Fibroblast of skin of left biceps (primary cell): ENCODE data around the gene TUBB4A.
A peak's percentile ranks its signal among the peaks of the same experiment; 100 is the strongest.
"Not testable (repeated sequence)": the region's sequence is repeated elsewhere in the genome, so short reads cannot be mapped to it uniquely, and the experiment has no call there.

Experiments used
- DNase-seq, 2 experiments: peaks; one replicate each; pipeline ENCODE4 v3.0.0-alpha.2; 2013; ENCODE audit warnings: low read depth in 2 of 2

TUBB4A gene

GRCh38 chr19:6524311-6524710, 22.2 kb upstream of the TUBB4A start:
- DNase-seq = no peak

GRCh38 chr19:6522712-6523111, 20.6 kb upstream of the TUBB4A start:
- DNase-seq = no peak

- no peak for DNase-seq
Observed at GRCh38 chr19:6521718-6522646, 19.9 kb upstream of the TUBB4A start.

- DNase-seq = peak; percentile 54 to 57
Observed at GRCh38 chr19:6519289-6519688, 17.2 kb upstream of the TUBB4A start.

- DNase-seq = no peak
Observed at GRCh38 chr19:6518145-6518911, 16.2 kb upstream of the TUBB4A start.

GRCh38 chr19:6516659-6517291, 14.7 kb upstream of the TUBB4A start:
- DNase-seq = peak; percentile 51 to 59

- DNase-seq = peak; percentile 73 to 77
Observed at GRCh38 chr19:6516018-6516658, 14.0 kb upstream of the TUBB4A start.

GRCh38 chr19:6514926-6515544, 12.9 kb upstream of the TUBB4A start:
- DNase-seq = no peak

GRCh38 chr19:6514089-6514488, 12.0 kb upstream of the TUBB4A start:
- no peak for DNase-seq

- no peak for DNase-seq
Observed at GRCh38 chr19:6510618-6511017, 8.5 kb upstream of the TUBB4A start.

- DNase-seq = no peak
Observed at GRCh38 chr19:6509118-6509971, 7.2 kb upstream of the TUBB4A start.

GRCh38 chr19:6508028-6508771, 6.1 kb upstream of the TUBB4A start:
- DNase-seq = not testable (repeated sequence)

GRCh38 chr19:6503407-6504201, 1.5 kb upstream of the TUBB4A start:
- no peak for DNase-seq

- DNase-seq = no peak
Observed at GRCh38 chr19:6500837-6501739, 1.0 kb downstream of the TUBB4A start.

- no peak for DNase-seq
Observed at GRCh38 chr19:6499052-6499790, 2.9 kb downstream of the TUBB4A start.

- no peak for DNase-seq
Observed at GRCh38 chr19:6498294-6499036, 3.6 kb downstream of the TUBB4A start.
